ENCODE measurements around the gene LRRC41. TPM values are rescaled to one million over a fixed set of nuclear protein-coding genes. Genes with fewer than 3 reads are reported as not detected.

LRRC41 gene
- total and polyA plus RNA-seq, 2 of the 13 experiments (the other 11 are each of a cell fraction or from before 2014, with no cell fraction given) = 48.1 to 53.6 TPM

DNA sequence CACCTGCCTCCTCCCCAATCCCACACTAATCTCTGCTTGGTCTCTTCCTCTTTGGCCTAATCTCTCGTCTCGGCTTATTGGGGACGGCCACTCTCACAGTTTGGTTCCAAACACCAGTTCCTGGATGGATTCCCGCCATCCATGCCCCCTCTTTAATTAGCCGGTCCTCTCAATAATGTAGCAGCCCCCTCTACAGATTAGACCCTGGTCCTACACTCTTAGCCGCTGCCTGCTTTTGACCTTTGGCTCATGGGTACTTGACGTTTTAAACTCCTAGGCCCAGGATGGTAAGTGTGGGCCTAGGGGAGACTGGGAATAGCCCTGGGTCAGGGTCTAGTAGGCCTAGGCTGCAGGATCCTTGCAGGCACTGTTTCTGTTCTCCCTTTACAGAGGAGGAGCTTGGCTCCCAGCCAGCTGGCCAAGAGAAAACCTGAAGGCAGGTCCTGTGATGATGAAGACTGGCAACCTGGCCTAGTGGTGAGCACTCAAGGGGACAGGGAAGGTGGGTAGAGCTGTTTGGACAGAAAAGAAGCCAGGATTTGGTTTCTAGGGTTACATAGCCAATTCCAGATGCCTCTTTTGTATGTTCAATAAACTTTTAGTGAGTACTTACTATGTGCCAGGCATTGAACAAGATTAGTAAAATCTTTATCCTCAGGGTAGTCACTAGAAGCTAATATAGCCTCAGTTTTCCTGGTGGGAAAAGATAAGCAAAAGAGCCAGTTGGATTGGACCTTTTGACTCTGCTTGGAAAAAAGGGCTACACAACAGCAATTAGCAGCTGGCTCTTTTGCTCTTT lies 55.1 kb downstream of the LRRC41 start (continued):
- TF ChIP-seq ZNF879 (CRISPR knock-in tag; IDR thresholded peaks at IDR 0.05) = 0 out of 2 replicates have a peak, but pooled peaks have one; percentile 45
- no peak for TF ChIP-seq ZNF253 (CRISPR knock-in tag; IDR thresholded peaks at IDR 0.05; ENCODE audit: borderline replicate concordance)
- TF ChIP-seq, protein P1, sequence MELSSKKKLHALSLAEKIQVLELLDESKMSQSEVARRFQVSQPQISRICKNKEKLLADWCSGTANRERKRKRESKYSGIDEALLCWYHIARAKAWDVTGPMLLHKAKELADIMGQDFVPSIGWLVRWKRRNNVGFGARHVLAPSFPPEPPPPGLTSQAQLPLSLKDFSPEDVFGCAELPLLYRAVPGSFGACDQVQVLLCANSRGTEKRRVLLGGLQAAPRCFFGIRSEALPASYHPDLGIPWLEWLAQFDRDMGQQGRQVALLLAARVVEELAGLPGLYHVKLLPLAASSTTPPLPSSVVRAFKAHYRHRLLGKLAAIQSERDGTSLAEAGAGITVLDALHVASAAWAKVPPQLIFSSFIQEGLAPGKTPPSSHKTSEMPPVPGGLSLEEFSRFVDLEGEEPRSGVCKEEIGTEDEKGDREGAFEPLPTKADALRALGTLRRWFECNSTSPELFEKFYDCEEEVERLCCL (CRISPR knock-in tag; IDR thresholded peaks at IDR 0.05; ENCODE audit: borderline replicate concordance) = 0 out of 2 replicates have a peak, but pooled peaks have one; percentile 27

DNA sequence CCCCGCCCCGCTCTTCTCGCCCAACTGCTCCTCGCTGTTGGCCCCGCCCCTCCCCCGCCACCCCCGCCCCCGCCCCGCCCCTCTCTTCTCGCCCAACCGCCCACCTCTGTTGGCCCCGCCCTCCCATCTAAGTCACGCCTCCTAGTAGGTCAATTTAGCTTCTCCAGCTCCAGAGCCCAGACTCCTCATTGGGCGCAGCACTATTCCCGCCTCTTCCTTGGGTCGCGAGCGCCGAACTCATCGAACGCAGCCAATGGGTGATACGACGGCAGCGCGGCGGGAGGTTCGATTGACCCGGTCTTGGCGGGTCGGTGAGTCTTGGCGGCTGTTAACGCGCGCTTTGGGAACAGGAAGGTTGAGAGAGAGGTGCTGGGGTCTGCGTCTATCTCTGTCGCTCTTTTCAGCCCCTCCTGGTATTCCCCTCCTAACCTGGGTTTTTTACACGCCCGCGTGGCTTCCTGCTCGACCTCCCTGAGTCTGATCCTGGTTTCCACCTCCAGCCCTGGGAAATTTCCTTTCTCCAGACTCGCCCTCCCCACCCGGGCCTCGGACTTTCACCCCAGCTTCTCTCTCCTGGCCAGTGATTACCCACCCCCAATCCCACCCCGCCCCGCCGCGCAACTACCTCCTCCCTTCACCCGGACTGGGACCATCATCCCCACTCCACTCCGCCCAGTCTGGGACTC lies 55.8 kb downstream of the LRRC41 start, which contains the start of gene RAD54L:
Gene RAD54L, plus strand, starts transcription at position 328 of the 686 bp plus-strand sequence. CDS start 643 bp downstream, outside the sequence.
- WGBS (ENCODE audit: low lambda C conversion rate) = 3% methylated on average over 36 of the region's 49 CpGs
- BruUV-seq (replicated peaks) = no TSS peak
- Histone ChIP-seq H3K27ac (ENCODE audit: extremely low read length, insufficient read depth, low read length) (peak within 1 kb of the TSS; percentile 92), H3K4me3 (replicated peaks in 1 of 3; ENCODE audit: insufficient read depth in 1 of 3, low read depth in 2 of 3, low read length in 3 of 3) (peak within 1 kb of the TSS; percentile 85 to 88 (median 85)), H3K27me3 (ENCODE audit: control insufficient read depth in 1 of 2, insufficient read depth in 2 of 2, low read length in 2 of 2) (no peaks in the 10 kb centered on the region; a peak in 1 of 5 replicates), H3K79me2 (ENCODE audit: insufficient read depth, low read length) (peaks cover 29% of the 10 kb centered on the region), H2AFZ (ENCODE audit: low read length) (peak within 1 kb of the TSS; percentile 97), H3K4me2 (ENCODE audit: low read depth, low read length) (peak within 1 kb of the TSS; percentile 94), H3K9me3 (ENCODE audit: low read length) (no peaks in the 10 kb centered on the region), H3K9ac (ENCODE audit: insufficient read depth, low read depth, low read length) (peak within 1 kb of the TSS; percentile 90), H4K20me1 (ENCODE audit: insufficient read depth, low read length) (no peaks in the 10 kb centered on the region), H3K4me1 (ENCODE audit: insufficient read depth, low read length) (peaks cover 69% of the 10 kb centered on the region), H3K36me3 (replicated peaks in 1 of 2; ENCODE audit: control insufficient read depth in 1 of 2, insufficient read depth in 2 of 2, low read length in 2 of 2) (peaks cover 11 to 27% of the 10 kb centered on the region in 2 experiments)
- intact Hi-C loops (cut with micrococcal nuclease; ENCODE audit: unreplicated experiment) = loop anchor here (5.0 kb wide), 1 partner anchor 55 kb away; the partner anchor contains the start of genes LRRC41 and UQCRH
- ATAC-seq = peak; percentile 89
- in situ Hi-C loops (cut with HindIII; ENCODE audit: extremely low pct_ligation_motif_present, low pct_unique_long_range_greater_than_20kb) = no loop called here
- ChIA-PET CTCF (ENCODE audit: low intra/inter-chr PET ratio, low total read pairs) (no interaction called here), POLR2A (interaction anchor here (0.6 to 1.9 kb wide), 13 partner anchors 17 to 726 kb away, joined by 3 to 21 read pairs (median 4); partner anchors contain the start of genes LRRC41, PIK3R3, POMGNT1 and PRDX1)
- DNase-seq (ENCODE audit: low spot score) = peak; percentile 97
- FAIRE-seq = peak; percentile 81
- TF ChIP-seq, protein P2, sequence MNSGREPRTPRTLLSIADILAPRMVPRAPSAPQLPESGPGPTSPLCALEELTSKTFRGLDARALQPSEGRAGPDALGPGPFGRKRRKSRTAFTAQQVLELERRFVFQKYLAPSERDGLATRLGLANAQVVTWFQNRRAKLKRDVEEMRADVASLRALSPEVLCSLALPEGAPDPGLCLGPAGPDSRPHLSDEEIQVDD (CRISPR knock-in tag; IDR thresholded peaks at IDR 0.05; ENCODE audit: borderline replicate concordance) = no peak
- peak; percentile 89; the same call in 1 of the 2 replicates for TF ChIP-seq ZSCAN21 (CRISPR knock-in tag; IDR thresholded peaks at IDR 0.05; ENCODE audit: borderline replicate concordance)
- TF ChIP-seq, protein P3, sequence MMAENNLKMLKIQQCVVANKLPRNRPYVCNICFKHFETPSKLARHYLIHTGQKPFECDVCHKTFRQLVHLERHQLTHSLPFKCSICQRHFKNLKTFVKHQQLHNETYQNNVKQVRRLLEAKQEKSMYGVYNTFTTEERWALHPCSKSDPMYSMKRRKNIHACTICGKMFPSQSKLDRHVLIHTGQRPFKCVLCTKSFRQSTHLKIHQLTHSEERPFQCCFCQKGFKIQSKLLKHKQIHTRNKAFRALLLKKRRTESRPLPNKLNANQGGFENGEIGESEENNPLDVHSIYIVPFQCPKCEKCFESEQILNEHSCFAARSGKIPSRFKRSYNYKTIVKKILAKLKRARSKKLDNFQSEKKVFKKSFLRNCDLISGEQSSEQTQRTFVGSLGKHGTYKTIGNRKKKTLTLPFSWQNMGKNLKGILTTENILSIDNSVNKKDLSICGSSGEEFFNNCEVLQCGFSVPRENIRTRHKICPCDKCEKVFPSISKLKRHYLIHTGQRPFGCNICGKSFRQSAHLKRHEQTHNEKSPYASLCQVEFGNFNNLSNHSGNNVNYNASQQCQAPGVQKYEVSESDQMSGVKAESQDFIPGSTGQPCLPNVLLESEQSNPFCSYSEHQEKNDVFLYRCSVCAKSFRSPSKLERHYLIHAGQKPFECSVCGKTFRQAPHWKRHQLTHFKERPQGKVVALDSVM (CRISPR knock-in tag; IDR thresholded peaks at IDR 0.05) = no peak
- peak; percentile 64 for TF ChIP-seq ZNF205 (CRISPR knock-in tag; IDR thresholded peaks at IDR 0.05)
- TF ChIP-seq NCOR1 (IDR thresholded peaks at IDR 0.05; ENCODE audit: borderline replicate concordance, low read length) = peak; percentile 34; the same call in 1 of the 2 replicates
- TF ChIP-seq, protein P4, sequence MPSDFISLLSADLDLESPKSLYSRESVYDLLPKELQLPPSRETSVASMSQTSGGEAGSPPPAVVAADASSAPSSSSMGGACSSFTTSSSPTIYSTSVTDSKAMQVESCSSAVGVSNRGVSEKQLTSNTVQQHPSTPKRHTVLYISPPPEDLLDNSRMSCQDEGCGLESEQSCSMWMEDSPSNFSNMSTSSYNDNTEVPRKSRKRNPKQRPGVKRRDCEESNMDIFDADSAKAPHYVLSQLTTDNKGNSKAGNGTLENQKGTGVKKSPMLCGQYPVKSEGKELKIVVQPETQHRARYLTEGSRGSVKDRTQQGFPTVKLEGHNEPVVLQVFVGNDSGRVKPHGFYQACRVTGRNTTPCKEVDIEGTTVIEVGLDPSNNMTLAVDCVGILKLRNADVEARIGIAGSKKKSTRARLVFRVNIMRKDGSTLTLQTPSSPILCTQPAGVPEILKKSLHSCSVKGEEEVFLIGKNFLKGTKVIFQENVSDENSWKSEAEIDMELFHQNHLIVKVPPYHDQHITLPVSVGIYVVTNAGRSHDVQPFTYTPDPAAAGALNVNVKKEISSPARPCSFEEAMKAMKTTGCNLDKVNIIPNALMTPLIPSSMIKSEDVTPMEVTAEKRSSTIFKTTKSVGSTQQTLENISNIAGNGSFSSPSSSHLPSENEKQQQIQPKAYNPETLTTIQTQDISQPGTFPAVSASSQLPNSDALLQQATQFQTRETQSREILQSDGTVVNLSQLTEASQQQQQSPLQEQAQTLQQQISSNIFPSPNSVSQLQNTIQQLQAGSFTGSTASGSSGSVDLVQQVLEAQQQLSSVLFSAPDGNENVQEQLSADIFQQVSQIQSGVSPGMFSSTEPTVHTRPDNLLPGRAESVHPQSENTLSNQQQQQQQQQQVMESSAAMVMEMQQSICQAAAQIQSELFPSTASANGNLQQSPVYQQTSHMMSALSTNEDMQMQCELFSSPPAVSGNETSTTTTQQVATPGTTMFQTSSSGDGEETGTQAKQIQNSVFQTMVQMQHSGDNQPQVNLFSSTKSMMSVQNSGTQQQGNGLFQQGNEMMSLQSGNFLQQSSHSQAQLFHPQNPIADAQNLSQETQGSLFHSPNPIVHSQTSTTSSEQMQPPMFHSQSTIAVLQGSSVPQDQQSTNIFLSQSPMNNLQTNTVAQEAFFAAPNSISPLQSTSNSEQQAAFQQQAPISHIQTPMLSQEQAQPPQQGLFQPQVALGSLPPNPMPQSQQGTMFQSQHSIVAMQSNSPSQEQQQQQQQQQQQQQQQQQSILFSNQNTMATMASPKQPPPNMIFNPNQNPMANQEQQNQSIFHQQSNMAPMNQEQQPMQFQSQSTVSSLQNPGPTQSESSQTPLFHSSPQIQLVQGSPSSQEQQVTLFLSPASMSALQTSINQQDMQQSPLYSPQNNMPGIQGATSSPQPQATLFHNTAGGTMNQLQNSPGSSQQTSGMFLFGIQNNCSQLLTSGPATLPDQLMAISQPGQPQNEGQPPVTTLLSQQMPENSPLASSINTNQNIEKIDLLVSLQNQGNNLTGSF (CRISPR knock-in tag; IDR thresholded peaks at IDR 0.05) = peak; percentile 75; the same call in 1 of the 2 replicates
- no peak; the same call in 1 of the 2 replicates for TF ChIP-seq ZNF562 (CRISPR knock-in tag; IDR thresholded peaks at IDR 0.05; ENCODE audit: borderline replicate concordance)
